ENCODE data around the gene CCDC88C. TPM values are rescaled to one million over a fixed set of nuclear protein-coding genes. Genes with fewer than 3 reads are reported as not detected.

The CCDC88C gene
- total RNA-seq, 1 donor from 2014 or later, result 2.8 TPM

DNA sequence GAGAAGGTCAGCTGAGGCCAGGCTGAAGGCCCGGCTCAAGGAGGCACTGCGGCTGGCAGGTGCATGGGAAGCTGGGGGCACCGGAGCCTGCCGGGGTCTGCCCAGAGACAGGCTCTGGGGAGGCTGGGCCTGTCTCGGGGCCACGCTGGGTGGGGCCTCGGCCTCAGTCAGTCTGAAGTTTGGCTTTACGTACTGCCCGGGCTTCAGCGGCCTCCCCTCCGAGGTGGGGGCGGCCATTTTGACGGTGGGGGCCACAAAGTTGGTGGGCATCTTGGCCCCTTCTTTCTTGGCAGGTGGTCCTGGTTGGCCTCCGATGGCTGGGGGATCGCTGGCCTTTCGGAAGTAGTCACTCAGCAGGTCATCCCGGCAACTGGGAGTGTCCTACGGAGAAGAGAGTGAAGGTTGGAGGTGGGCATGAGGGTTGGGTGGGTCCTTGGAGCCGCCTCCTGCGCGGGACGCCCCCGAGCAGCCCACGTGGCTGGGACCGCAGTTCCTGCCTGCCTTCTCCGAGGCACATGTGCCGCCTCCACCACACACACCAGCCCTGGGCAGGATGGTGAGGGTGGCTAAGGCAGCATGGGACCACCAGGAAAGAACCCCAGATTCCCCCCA lies 144.2 kb downstream of the CCDC88C start:
- intact Hi-C loops (cut with micrococcal nuclease), result no loop called here
- no peaks in the 10 kb centered on the region for H3K9me3 ChIP-seq (replicated peaks)
- H3K36me3 ChIP-seq, result peaks cover 11% of the 10 kb centered on the region
- H3K27me3 ChIP-seq (ENCODE audit: low read depth), result no peaks in the 10 kb centered on the region
- no peak overlapping the region for H3K4me3 ChIP-seq
- peaks cover 11% of the 10 kb centered on the region for H3K4me1 ChIP-seq
- DNase-seq, result no peak
- TF ChIP-seq, protein P1, sequence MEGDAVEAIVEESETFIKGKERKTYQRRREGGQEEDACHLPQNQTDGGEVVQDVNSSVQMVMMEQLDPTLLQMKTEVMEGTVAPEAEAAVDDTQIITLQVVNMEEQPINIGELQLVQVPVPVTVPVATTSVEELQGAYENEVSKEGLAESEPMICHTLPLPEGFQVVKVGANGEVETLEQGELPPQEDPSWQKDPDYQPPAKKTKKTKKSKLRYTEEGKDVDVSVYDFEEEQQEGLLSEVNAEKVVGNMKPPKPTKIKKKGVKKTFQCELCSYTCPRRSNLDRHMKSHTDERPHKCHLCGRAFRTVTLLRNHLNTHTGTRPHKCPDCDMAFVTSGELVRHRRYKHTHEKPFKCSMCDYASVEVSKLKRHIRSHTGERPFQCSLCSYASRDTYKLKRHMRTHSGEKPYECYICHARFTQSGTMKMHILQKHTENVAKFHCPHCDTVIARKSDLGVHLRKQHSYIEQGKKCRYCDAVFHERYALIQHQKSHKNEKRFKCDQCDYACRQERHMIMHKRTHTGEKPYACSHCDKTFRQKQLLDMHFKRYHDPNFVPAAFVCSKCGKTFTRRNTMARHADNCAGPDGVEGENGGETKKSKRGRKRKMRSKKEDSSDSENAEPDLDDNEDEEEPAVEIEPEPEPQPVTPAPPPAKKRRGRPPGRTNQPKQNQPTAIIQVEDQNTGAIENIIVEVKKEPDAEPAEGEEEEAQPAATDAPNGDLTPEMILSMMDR (IDR thresholded peaks at IDR 0.05; ENCODE audit: borderline replicate concordance), result no peak
- no peak overlapping the region for H3K27ac ChIP-seq (replicated peaks)

DNA sequence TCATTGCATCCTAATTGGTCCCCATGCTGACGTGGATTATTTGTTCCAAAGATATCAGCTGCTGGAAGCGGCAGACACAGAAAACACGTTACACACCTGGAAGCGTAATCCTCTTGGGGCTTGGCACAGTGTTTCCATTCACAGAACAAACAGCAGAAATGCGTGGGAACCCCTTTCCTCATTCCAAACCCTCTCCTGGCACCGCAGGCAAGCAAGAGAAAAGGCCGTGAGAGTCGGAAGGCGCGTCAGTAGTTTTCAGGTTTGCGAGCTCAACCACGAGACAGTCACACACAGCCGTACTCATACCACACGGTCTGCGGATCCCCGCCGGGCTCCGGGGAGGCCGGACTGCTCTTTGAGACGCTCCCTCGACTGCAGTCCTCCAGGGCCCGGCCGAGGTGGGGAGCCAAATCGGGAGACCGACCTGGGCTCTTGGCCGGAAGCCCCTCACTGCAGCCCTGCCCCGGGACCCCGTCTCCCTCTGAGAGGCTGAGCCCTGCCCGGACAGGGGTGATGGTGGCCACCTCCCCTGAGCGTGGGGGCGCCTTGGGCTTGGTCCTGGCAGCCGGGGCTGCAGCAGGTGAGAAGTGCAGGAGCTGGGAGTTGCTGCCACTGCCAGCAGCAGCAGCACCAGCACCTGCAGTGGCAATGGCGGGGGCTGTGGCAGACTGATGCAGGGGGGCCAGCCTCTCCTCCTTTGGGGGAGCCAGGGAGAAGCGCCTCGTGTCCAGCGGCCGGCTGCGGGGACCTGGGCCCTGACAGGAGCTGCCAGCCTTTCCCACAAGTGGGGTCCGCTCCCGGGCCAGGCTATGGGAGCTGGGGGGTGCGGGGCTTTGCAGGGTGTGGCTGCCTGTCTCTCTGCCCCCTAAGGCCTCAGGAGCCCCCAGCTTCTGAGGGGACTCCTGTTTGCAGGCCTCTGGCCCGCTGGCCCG lies 145.0 kb downstream of the CCDC88C start:
- intact Hi-C loops (cut with micrococcal nuclease), result no loop called here
- TF ChIP-seq, protein P1 (IDR thresholded peaks at IDR 0.05; ENCODE audit: borderline replicate concordance), result no peak
- H3K36me3 ChIP-seq, result peaks cover 4% of the 10 kb centered on the region
- DNase-seq, result no peak
- H3K9me3 ChIP-seq (replicated peaks), result no peaks in the 10 kb centered on the region
- H3K27ac ChIP-seq (replicated peaks), result no peak overlapping the region
- H3K27me3 ChIP-seq (ENCODE audit: low read depth), result no peaks in the 10 kb centered on the region
- H3K4me3 ChIP-seq, result no peak overlapping the region
- peaks cover 11% of the 10 kb centered on the region for H3K4me1 ChIP-seq

DNA sequence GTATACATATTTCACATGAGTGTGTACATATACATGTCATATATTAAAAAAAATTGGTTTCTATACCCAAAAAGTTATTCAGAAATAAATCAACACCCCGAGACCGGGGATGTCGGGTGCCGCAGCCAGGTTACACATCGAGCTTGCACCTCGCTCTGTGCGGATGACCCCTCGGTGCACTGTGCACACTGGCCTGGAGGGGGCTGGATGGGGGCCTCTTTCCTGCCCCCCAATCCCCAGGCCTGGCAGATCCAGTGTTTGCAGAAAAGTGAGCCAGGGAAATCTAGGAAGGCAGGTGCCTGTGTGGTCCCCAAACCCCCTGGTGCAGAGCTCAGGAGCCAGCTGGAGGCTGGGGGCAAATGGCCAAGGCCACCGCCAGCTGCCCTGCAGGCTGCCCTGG lies 146.0 kb downstream of the CCDC88C start:
- TF ChIP-seq, protein P1 (IDR thresholded peaks at IDR 0.05; ENCODE audit: borderline replicate concordance), result no peak
- Histone ChIP-seq H3K4me1 (peaks cover 11% of the 10 kb centered on the region), H3K27me3 (ENCODE audit: low read depth) (no peaks in the 10 kb centered on the region), H3K9me3 (replicated peaks) (no peaks in the 10 kb centered on the region), H3K27ac (replicated peaks) (no peak overlapping the region), H3K4me3 (no peak overlapping the region), H3K36me3 (no peaks in the 10 kb centered on the region)
- no peak for DNase-seq
- intact Hi-C loops (cut with micrococcal nuclease), result no loop called here

DNA sequence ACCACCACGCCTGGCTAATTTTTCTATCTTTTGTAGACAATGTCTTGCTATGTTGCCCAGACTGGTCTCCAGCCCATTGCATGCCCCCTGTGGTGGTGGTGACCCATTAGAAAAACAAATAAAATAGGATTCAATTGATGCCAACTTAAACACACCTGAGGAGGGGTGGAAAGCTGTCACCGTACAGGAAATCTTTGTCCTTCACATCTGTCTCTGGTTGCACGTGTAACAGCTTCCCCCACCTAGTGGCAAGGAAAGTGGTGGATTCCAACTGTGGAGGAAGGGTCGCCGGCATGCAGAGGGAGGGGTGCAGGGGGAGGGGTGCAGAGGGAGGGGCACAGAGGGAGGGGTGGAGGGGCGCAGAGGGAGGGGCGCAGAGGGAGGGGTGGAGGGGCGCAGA lies 147.0 kb downstream of the CCDC88C start:
- Histone ChIP-seq H3K27me3 (ENCODE audit: low read depth) (no peaks in the 10 kb centered on the region), H3K9me3 (replicated peaks) (no peaks in the 10 kb centered on the region), H3K4me1 (peaks cover 11% of the 10 kb centered on the region), H3K4me3 (no peak overlapping the region), H3K27ac (replicated peaks) (no peak overlapping the region), H3K36me3 (no peaks in the 10 kb centered on the region)
- TF ChIP-seq, protein P1 (IDR thresholded peaks at IDR 0.05; ENCODE audit: borderline replicate concordance), result no peak
- intact Hi-C loops (cut with micrococcal nuclease), result no loop called here
- DNase-seq, result no peak

DNA sequence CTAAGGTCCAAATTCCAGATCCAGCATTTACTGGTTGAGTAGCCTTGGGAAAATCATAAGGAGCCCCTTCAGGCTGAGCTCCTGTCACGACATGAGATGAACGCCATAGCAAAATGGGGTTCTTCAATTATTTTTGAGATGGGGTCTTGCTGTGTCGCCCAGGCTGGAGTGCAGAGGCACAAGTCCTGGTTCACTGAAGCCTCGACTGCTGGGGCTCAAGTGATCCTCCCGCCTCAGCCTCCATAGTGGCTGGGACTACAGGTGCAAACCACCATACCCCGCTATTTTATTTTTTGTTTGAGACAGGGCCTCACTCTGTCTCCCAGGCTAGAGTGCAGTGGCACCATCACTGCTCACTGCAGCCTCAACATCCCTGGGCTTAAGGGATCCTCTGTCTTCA lies 147.4 kb downstream of the CCDC88C start:
- intact Hi-C loops (cut with micrococcal nuclease), result no loop called here
- TF ChIP-seq, protein P1 (IDR thresholded peaks at IDR 0.05; ENCODE audit: borderline replicate concordance), result no peak

More for the DNA sequence above, 147.4 kb downstream of the CCDC88C start:
- Histone ChIP-seq H3K4me1 (peaks cover 11% of the 10 kb centered on the region), H3K27ac (replicated peaks) (no peak overlapping the region), H3K36me3 (no peaks in the 10 kb centered on the region), H3K9me3 (replicated peaks) (no peaks in the 10 kb centered on the region), H3K27me3 (ENCODE audit: low read depth) (peaks cover 2% of the 10 kb centered on the region), H3K4me3 (no peak overlapping the region)
- DNase-seq, result no peak

All from left ventricle myocardium inferior (tissue), 1 donor.